WI38 (cell line): ENCODE data around the gene UNCX.

Source experiments
- H3K4me3 ChIP-seq: 2 replicates; pipeline ENCODE4 v1.5.1; 2011; ENCODE audit warnings: low read depth, mild to moderate bottlenecking, control low read depth, low read length
- TF ChIP-seq, protein P1 (sequence below): IDR thresholded peaks from 2 replicates; pipeline ENCODE4 v1.5.1; 2012; ENCODE audit warnings: low read depth, mild to moderate bottlenecking, control low read depth, low read length

Gene UNCX

DNA sequence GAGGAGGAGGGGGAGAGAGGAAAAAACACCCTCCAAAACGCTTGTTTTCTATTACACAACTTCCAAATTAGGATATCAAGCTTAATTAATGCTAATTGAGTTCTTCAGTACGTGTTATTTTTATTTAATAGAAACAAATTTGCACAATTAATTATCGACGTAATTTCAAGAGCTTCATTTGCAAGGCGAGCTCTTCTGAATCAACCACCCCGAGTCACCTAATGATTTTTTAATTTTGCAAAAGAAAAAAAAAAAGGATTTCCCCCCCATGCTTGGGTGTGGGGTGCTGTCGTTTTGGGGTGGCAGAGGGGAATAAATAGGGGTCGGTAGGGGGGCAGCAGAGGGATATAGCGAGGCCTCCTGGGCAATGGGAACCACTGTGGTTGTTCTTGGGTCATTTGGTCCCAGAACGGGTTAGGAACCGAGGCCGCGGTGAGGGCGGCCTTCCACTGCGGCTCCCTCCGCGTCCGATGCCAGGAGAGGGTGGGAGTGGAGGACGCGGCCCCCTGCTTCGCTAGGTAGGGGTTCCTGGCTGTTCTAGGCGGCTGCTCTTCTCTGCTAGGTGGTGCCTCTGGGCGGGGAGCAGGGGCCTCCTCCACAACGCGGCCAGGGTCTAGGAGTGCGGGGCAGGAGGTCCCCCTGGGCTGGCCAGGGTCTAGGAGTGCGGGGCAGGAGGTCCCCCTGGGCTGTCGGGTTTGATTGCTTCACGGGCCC lies 7.3 kb downstream of the UNCX start:
- TF ChIP-seq, protein P1, sequence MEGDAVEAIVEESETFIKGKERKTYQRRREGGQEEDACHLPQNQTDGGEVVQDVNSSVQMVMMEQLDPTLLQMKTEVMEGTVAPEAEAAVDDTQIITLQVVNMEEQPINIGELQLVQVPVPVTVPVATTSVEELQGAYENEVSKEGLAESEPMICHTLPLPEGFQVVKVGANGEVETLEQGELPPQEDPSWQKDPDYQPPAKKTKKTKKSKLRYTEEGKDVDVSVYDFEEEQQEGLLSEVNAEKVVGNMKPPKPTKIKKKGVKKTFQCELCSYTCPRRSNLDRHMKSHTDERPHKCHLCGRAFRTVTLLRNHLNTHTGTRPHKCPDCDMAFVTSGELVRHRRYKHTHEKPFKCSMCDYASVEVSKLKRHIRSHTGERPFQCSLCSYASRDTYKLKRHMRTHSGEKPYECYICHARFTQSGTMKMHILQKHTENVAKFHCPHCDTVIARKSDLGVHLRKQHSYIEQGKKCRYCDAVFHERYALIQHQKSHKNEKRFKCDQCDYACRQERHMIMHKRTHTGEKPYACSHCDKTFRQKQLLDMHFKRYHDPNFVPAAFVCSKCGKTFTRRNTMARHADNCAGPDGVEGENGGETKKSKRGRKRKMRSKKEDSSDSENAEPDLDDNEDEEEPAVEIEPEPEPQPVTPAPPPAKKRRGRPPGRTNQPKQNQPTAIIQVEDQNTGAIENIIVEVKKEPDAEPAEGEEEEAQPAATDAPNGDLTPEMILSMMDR: no peak
- H3K4me3 ChIP-seq: no peak overlapping the region

DNA sequence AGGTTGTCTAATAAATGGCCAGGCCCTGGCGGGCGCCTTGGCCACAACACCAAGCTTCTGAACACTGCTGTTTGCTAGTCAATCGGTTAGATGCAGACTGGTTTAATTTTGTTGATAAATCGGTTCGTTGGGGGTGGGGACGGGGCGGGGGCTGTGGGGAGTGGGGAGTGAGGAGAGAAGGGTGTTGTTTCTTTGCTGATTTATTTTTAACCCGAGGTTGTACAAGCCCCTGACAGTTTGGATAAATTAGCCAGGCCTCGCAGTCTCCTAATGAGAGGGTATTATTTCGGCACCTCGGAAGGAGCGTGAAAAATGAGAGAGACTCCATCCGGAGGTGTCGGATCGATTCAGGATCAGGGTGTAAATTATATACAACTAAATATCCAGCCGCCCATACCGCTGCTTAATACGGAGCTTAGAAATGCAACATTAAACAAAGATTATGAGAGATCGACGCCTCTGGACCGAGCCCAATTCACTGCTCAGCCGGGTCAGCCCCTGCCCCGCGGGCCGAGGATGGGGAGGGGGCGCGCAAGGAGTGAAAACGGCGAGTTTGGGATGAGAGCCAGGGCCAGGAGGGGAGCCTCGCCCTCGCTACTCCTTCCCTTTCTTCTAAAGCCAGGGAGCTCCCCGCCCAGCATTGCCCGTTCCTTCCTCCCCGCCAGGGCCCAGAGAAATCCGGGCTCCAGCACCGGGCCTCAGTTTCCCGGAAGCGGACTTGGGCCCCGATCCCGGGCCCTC lies 8.0 kb downstream of the UNCX start:
- no peak overlapping the region for H3K4me3 ChIP-seq
- TF ChIP-seq, protein P1: no peak

DNA sequence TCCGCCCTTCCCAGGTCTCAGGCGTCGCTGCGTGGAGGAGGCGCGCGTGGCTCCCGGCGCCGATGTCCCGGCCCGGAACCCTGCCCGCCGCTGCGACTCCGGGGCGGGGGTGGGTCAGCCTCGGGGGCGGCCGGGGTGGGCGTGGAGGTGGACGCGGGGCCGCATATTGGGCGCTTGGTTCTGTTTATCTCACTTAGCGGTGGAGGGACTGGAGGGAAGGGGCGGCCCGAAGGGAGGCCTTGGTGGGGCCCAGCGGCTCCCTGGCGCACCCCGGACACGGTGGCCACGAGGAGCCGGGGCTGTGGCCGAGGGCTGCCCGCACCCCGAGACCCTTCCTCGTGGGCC lies 8.6 kb downstream of the UNCX start:
- no peak overlapping the region for H3K4me3 ChIP-seq
- TF ChIP-seq, protein P1: no peak

DNA sequence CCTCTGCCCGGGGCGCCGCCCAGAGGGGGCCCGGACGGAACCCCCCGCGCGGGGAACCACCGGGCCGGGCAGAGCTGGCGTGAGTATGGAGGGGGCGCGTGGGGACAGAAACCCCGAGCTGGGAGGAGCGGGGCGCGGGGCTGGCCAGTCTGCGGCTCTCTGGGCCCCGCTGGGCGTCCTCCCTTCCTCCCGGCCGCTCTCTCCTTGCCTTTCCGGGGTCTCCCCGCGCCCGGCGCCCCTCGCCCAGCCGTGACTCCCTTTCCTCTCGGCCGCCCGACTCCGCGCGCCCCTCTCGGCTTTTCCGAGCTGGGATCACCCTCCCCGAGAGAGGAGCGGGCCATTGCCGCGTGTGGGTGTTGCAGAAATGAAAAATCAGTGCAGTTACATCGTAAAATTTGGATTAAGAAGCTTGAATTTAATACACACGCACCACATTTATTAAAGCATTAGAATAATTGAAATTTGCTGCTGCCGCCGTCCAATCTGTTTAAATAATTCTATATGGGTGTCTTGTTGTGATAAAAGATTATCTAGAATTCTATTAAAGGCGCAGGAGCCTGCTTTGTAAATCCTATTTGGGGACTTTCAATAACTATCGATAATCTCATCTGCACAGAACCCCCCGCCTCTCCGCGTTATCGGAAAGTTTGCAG lies 9.1 kb downstream of the UNCX start:
- TF ChIP-seq, protein P1: no peak
- no peak overlapping the region for H3K4me3 ChIP-seq

DNA sequence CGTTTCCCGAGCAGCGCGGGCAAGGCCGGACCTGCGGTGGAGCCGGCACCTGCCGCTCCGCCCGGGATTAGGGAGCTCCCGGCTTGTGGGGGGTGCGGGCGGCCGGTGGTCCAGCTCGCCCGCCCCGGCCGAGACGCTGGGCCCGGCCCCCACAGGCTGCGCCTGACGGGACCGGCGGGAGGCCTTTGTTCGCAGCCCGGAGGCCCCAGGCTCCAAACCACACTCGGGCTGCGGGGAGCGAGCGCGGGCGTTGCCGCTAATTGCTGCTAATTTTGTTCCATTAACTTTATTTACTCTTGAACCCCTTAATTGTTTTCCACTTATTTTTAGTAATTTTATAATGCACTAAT lies 9.6 kb downstream of the UNCX start:
- H3K4me3 ChIP-seq: no peak overlapping the region
- TF ChIP-seq, protein P1: no peak

DNA sequence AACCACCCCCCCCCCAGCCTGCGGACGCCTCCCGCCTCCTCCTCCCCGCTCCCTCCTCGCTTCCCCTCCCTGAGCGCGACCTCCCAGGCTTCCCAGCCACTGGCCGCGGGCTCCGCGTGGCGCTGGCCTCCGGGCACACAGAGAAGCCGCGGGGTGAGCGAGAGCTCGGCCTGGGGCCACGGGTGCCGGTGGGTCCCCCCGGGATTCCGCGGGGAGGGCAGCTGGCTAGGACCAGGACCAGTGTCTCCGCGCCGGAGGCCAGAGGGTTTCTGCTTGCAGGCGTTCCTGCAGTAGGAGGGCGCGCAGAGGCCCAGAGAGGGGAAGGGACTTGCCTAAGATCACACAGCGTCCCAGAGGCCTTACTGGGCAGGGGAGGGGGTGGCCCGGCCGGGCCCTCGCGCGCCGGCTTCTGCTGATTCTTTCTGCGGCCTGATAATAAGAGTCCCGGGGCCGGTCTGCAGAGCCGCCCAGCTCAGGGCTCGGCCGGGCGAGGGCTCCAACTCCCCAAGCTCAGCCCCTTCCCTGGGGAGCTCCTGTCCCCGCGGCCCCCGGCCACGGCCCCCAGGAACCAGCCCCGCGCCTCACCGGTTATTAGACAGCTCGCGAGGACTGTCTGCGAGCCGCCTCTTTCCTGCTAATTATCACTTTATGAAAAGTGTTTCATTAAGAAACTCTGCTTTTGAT lies 10.1 kb downstream of the UNCX start:
- TF ChIP-seq, protein P1: no peak
- no peak overlapping the region for H3K4me3 ChIP-seq
